Hippocampal formation (tissue), 2 donors: ENCODE measurements around the gene VPS25.
A peak's percentile ranks its signal among the peaks of the same experiment; 100 is the strongest.
"Not testable (repeated sequence)": the region's sequence is repeated elsewhere in the genome, so short reads cannot be mapped to it uniquely, and the experiment has no call there.

Experiments
- DNase-seq, 2 donors: peaks; one replicate each; lab custom pipeline; 2025; lab: John Stamatoyannopoulos, UW

VPS25 gene

DNA sequence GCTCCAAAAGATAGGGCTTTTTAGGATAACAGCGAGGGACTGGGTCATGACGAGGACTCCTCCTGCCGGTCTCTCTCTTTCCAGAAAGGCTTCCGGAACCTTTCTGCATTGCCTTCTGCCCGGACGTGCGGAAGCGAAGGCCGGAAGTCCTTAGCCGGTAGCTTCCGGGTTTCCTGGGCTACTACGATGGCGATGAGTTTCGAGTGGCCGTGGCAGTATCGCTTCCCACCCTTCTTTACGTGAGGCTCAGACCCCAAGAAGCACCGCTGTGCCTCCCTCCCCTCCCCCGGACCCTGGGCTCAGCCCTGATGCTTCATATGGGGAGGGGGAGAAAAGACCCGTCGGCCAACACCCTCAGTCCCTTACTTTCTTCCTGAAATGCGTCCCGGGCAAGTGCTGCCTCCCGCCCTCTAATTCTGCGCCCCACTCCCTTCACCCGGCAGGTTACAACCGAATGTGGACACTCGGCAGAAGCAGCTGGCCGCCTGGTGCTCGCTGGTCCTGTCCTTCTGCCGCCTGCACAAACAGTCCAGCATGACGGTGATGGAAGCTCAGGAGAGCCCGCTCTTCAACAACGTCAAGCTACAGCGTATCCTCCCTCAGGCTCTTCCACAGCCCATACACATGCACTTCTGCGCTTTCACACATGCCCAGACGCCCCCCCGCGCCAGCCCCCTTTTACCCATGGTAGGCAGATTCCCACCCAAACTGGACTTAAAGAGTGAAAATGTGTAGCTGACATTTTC, at the start of gene VPS25:
TSS of gene VPS25 (plus strand) at position 160 of the 746 bp plus-strand sequence. CDS start at position 187, 27 bp downstream.
- DNase-seq = peak; percentile 66 to 77

DNA sequence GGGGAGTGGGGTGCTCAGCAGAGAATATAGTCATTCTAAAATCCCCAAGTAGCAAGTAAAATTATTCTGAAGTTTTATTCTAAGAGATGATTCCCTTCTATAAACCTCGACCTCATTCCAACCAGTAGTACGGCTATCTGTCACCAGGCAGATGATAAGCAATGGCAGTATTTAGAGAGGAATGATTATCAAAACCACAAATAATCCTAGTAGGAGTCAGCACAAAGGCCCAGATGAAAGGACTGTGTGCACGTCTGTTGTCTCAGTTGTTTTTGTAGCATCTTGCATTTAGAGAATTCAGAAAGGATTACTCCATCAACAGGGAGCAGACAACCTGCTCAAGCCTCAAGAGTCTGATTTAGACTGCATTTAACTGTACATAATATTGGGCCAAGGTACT, 49.6 kb upstream of the VPS25 start:
- no peak for DNase-seq

DNA sequence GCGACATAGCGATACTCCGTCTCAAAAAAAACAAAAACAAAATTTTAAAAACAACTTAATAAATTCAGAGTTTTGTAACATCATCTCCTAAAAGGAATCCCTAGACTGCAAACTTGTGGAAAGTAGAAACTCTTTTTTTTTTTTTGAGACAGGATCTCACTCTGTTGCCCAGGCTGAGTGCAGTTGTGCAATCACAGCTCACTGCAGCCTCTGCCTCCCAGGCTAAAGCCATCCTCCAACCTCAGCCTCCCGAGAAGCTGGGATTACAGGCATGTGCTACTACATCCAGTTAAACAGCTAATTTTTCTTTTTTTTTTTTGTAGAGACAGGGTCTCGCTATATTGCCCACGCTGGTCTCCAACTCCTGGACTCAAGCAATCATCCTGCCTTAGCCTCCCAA, 48.1 kb upstream of the VPS25 start:
- DNase-seq = no peak

DNA sequence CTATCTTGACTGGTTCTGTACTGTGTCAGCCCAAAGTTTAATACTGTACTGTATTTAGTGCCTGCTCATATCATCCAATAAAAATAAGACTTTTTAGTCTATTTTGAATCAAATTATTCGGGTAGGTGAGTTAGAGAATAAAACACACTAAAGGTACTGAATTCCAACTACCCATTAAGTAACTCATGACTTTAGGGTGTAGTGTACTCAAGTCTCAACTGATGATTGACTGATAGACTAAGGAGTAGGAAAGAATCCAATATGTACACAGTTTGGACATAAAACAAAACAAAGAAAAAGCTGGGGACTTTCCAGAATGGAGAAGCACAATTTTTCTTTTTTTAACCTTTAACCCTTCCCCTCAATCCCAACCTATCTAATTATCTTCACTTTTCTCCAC, 32.5 kb upstream of the VPS25 start:
- no peak for DNase-seq

DNA sequence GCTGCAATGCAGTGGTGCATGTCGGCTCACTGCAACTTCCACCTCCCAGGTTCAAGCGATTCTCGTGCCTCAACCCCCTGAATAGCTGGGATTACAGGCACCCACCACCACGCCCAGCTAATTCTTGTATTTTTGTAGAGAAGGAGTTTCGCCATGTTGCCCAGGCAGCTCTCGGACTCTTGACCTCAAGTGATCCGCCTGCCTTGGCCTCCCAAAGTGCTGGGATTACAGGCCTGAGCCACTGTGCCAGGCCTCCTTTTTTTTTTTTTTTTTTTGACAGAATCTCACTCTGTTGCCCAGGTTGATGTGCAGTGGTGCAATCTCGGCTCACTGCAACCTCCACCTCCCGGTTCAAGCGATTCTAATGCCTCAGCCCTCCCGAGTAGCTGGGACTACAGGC, 30.3 kb upstream of the VPS25 start:
- DNase-seq = not testable (repeated sequence)

DNA sequence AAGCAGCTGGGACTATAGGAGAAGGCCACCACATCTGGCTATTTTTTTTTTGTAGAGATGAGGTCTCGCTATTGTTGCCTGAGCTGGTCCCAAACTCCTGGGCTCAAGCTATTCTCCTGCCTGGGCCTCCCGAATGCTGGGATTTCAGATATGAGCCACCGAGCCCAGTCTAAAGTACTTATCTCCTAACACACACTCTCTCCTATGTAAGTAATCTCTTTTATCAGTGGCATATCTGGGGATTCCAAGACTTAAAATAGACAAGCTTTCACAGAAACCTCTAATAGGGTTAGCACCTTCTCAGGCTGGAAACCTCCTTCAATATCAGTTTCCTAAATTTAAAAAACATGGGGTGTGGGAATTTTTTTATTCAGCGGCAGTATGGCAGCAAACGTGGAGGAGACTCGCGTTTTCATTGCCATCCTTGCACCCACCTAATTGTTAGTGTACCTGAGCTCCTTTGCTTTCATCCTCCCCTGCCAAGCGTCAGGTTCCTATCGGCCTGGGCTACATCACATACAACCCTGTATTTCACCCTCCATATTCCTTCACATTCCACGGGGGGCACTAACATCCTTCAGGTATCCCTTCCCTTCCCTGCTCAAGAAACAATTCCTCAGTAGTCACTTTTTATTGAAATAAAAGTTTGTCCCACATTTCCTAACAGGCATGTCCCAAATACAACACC, 29.5 kb upstream of the VPS25 start:
- no peak for DNase-seq

DNA sequence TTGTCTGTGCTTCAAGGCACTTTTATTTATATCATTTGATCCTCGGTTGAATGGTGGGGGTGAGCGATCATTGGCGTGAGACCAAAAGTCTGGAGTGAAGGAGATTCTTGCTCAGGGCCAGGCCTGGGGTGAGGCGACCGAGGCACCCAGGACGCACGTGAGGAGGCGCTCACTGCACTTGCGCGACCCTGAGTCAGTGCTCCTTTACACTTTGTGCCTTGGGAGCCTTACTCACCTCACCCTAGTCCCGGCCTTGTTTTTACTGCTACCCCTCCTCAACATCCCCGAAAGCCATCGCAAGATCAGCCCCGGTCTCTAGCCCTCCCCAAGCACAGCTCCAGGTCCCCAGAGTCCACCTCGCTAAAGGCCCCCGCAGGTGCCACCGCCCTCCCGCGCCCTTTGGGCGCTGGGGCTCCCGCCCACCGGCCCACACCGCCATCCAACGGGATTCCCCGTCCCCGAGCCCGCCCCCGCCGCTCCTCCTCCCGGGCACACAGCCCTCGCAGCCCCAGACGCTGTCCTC, 28.9 kb upstream of the VPS25 start:
- no peak for DNase-seq

DNA sequence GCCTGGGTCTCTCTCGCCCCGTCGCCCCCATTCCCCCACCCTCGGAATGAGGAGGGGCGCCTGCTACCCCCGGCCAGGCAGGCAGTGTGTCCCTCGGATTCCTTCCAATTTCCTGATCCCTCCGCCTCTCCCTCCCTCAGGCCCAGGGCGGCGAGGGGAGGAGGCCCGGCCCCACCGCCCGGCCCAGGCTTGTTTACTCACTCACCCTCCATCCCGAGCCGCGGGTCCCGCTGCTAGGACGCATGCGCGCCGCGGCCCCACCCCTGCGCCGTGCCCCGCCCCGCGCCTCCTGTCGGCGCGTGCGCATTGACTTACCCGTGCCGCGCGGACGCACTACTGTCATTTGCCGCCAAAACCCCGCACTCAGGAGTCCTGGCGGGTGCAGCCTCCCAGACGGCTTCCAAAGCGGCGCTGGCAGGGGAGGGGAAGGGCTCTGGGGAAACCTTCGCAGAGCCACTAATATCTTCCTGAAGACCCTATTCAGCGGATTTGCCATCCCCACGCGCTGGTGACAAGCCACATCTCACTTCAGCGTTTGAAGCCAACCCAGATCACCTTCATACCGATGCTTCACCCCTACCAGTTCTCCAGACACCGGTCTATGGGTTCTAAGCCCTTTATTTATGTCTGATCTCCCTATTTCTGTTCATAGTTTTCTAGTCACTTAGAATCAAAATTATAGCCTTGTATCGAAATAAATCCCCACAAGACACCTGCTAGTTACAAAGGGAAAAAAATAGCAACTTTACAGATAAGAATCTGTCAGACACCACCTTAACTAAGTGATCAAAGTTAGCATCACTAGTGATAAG, 28.2 kb upstream of the VPS25 start, which contains the start of gene EZH1:
TSS of gene EZH1 (minus strand) at position 235 of the 812 bp plus-strand sequence. CDS start 16,099 bp downstream, outside the sequence.
- DNase-seq = peak; percentile 79 to 89

DNA sequence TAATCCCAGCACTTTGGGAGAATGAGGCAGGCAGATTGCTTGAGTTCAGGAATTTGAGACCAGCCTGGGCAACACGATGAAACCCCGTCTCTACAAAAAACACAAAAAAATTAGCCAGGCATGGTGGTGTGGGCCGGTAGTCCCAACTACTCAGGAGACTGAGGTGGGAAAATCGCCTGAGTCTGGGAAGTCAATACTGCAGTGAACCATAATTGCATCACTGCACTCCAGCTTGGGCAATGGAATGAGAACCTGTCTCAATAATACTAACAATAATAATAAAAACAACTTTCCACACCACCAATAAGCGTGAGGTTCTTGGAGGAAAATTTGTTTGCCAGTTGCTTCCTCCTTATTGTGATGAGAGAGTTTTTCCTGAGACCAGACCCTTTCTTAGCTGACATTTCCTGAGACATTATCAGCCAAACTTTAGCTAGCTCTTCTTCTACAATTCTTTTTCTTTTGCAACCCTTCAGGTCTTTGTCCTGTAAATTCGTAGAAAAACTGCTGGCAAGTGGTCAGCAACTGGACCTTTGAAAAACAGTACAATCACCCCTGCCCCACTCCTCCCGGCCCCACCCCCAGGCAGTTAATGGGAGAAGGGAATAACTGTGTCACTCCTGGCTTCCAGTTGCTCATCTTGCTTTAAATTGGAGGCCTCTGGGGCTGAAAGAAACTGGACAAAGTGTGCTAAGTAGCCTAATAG, 24.9 kb upstream of the VPS25 start:
- no peak for DNase-seq

DNA sequence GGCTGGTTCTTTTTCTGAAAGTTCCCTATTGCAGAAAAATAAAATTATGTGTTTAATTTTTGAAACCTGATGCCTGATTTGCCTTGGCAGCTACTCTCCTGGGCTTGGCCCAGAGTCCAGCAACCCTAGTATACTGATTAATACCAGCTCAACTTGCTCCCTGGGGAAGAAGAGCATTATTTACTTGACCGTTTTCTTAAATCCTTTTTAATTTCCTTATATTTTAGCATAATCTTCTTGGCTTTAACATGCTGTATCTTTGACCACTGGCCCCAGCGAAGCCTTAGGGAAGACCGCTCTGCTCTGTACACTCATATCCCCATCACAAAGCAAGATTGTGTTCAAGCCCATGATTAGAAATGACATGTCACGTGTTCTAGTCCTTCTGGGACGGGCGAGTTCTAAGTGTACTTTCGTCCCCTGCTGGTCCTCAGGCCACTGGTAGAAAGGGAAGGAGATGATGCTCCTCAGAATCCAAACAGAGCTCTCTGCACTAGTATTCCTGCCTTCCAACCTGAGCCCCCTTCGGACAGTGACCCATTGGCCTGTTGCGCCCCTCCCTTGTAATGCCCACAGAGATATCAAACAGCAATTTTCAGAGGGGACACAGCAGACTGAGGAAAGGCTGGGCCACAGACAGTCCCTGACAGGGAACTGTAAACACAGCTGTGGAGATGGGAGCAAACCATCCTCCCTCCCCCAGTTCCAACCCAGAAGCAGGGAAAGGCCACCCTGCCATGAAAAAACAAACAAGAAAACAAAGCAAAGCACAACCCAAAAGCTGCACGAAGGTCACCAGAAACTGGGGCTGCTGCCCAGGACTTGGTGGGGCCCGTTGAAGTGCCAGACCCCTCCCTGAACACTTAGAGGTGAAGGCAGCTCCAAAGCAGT, 24.1 kb upstream of the VPS25 start:
- no peak for DNase-seq

DNA sequence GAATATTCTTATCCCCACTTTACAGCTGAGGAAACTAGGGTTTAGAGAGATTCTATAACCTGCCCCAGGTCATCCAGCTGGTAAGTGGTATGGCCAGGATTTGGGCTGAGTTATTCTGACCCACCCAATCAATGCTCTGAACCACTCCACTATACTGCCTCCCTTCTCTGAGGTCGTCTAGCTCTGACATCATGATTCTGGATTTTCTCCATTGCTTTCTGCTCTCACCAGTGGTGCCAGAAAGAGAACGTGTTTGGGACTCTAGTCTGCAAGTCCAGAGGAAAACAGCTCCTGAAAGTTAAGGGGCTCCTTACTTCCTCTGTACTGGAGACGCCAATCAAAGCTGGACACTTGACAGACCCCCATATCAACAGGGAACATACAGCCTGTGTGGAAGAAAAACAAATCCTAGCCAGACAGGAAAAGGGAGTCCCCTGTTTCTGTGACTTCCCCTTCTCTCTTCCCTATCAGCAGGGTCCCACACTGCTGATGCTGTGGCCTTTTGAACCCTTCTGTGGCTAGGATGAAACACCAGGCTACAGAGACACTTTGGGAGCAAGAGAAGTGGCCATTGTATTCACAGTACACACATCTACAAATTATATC, 22.4 kb upstream of the VPS25 start:
- DNase-seq = no peak

DNA sequence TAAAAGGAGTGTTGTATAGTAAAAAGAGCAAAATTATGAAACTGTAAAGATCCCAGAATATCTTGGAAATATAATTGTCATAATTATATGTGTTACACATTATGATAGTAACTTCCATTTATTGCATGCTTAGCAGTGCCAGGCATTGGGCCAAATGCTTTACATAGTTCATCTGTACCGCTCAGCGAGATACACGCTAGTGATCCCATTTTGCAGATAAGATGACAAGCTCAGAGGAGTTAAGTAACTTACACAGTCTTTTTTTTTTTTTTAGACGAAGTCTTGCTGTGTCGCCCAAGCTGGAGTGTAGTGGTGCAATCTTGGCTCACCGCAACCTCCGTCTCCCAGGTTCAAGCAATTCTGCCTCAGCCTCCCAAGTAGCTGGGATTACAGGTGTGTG, 21.6 kb upstream of the VPS25 start:
- no peak for DNase-seq

DNA sequence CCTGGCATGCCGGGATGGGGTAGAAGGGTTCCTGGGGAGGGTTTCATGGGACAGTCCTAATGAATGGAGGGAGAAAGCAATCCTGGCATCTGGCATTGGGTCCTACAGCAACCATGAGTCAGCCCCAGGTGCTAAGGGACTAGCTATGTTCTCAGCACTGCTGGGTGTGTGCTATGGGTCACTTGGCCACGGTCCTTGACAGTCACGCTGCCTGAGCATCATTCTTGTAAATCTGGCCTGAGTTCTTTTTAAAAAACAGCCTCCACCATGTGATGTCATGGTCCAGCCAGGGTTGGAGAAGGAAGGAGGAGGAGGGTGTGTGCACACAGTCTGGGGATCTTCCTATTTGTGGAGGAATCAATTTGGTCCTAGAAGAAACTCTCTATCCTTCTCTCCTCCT, 18.5 kb upstream of the VPS25 start:
- no peak for DNase-seq

DNA sequence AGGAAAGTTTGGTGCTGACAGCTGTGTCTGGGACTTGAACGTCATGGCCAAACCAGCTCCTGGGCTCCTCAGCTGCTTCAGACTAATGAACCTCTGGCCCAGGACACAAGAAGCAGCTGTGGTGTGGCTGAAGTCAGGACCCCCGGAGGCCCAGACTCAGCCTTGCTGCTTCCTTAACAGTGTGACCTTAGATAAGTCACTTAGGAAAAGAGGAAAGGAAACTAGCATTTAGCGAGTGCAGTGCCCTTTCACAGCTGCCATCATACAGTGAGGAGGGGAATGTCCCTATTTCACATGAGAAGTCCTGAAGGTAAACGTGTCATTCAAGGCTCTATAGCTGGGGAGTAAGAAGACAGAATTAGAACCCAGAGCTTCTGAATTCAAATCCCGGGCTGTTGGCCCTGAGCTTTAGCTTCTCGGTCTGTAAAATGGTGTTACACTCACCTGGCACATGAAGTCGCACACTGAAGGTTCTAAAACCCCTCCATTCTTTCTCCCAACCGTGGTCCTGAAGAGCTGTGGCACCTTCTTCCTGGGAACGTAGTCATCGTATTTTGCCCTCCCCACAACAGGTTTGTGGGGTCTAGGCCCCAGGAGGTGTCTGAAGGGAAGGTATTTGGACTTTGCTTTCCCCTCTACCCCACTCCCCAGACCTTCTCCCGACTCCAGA, 13.1 kb upstream of the VPS25 start:
- no peak for DNase-seq

DNA sequence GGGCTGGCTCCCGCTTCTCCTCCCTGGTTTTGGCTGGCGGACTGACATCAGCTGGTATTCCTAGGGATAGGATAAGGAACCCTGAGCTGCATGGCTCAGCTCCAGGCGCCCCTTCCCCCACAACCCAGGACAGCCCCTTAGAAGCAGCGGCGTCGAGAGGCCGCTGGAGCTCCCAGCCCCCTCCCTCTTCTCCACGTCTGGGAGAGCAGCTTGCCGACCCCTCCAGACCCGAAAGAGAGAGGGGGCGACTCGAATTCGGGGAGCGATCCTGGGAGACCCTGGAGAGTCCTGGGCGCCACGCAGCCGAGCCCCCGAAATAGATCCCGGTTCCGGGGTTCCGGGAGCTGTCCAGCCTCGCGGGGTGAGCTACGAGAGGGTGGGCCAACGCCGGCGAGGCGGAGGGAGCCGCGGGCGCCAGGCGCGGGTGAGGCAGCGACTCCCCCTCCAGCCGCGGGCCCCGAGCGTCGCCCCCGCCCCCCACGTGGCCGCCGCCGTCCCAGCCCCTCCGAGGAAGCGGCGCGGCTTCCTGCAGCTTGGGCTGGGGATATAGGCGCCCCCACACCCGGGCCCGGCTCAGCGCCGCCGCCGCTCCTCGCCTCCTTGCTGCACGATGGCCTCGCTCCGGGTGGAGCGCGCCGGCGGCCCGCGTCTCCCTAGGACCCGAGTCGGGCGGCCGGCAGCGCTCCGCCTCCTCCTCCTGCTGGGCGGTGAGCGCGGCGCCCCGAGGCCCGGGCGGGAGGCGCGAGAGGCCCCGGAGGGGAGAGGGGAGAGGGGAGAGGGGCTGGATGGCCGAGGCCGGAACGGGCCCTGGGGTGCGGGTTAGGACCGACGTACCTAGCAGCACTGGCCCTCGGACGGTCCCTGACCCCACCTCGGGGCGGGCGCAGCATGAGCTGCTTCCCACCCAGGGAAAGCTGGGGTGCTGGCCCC, 12.3 kb upstream of the VPS25 start, which contains the start of gene RAMP2:
TSS of gene RAMP2 (plus strand) at position 576 of the 930 bp plus-strand sequence. CDS start at position 611, 35 bp downstream.
- DNase-seq = no peak

DNA sequence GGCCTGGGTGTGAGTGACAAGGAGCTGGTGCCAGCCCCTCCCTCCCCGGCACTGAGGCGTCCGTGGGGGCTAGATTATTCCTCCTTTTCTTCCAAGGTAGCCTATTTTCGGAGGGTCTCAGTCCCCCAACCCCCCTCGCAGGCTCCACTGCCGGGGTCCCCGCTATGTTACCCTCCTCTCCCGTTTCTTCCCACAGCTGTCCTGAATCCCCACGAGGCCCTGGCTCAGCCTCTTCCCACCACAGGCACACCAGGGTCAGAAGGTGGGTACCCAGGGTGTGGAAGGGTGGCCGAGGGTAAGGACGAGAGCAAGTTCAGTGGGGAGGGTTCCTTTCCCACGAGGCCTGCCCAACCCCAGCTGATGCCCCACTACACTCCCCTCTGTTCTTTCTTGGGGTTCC, 11.6 kb upstream of the VPS25 start:
- DNase-seq = no peak

DNA sequence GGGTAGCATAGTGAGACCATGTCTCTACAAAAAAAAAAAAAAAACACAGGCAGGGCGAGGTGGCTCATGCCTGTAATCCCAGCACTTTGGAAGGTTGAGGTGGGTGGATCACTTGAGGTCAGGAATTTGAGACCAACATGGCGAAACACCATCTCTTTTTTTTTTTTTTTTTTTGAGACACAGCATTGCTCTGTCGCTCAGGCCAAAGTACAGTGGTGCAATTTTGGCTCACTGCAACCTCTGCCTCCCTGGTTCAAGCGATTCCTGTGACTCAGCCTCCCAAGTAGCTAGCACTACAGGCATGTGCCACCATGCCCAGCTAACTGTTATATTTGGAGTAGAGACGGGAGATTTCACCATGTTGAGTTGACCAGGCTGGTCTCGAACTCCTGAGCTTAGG, 7.1 kb upstream of the VPS25 start:
- DNase-seq = no peak

DNA sequence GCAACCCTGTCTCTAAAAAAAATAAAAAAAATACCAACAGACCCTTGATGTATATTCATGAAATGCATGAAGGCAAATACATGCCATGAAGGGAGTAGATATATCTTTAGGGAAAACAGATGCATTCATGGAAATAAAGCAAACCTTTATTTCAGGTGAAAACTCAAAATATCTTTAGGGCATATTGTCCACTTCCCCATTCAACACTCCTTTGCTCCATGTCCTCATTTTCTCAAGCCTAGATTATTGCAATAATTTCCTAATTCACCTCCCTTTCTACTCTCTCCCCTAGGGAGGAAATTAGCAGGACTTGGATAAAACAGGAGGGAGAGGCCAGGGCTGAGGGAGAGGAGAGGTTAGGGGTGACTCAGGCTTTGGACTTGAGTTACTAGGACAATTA, 5.7 kb upstream of the VPS25 start:
- no peak for DNase-seq
